PC-3 (cell line): ENCODE data around the gene ZFX. TPM values are rescaled to one million over a fixed set of nuclear protein-coding genes. Genes with fewer than 3 reads are reported as not detected.

Experiments used
- ATAC-seq: fragments of 200-7000 bp; cut with Tn5 transposase; 2 replicates; pipeline ENCODE4 v1.9.1; 2020; ENCODE audit warnings: mild to moderate bottlenecking, moderate library complexity
- BruUV-seq: library from RNA; stranded (reverse); fragments of 400-500 nt; replicated peaks from 2 replicates; lab custom pipeline; 2021; lab: Mats Ljungman, UMichigan
- CTCF ChIA-PET: fragments of 300-600 bp; sonication (Branson Sonifier 250); formaldehyde crosslinking; loops from one replicate; lab custom pipeline; 2022; ENCODE audit warnings: antibody characterized with exemption; lab: Charles Lee
- POLR2A ChIA-PET: fragments of 300-600 bp; sonication (Branson Sonifier 250); formaldehyde crosslinking; loops from one replicate; lab custom pipeline; 2022; ENCODE audit warnings: antibody characterized with exemption; ENCODE audit not compliant: unreplicated experiment; lab: Charles Lee
- DNase-seq: peaks from one replicate; pipeline ENCODE4 v3.0.0-alpha.2; 2015
- H2AFZ ChIP-seq: fragments of 300-600 bp; sonication (generic); 2 replicates; pipeline ENCODE4 v1.6.0; 2016; ENCODE audit warnings: antibody characterized with exemption, low read length
- H3F3A ChIP-seq: fragments of 300-600 bp; sonication (generic); one replicate; pipeline ENCODE4 v1.6.0; 2017; ENCODE audit warnings: antibody characterized with exemption, low read length, control low read depth, mild to moderate bottlenecking; ENCODE audit not compliant: unreplicated experiment
- H3K27ac ChIP-seq: fragments of 300-600 bp; sonication (generic); 2 replicates; pipeline ENCODE4 v1.5.1; 2016; ENCODE audit warnings: mild to moderate bottlenecking, low read length
- H3K27me3 ChIP-seq: fragments of 300-600 bp; sonication (generic); 2 replicates; pipeline ENCODE4 v1.6.1; 2016; ENCODE audit warnings: low read length, mixed read lengths
- H3K36me3 ChIP-seq: fragments of 300-600 bp; sonication (generic); 2 replicates; pipeline ENCODE4 v1.6.1; 2016; ENCODE audit warnings: low read depth, mixed run types, low read length, mixed read lengths
- H3K4me1 ChIP-seq: fragments of 300-600 bp; sonication (generic); 2 replicates; pipeline ENCODE4 v1.5.1; 2016; ENCODE audit warnings: low read length; ENCODE audit not compliant: insufficient read depth
- H3K4me2 ChIP-seq: fragments of 300-600 bp; sonication (generic); 2 replicates; pipeline ENCODE4 v1.6.0; 2016; ENCODE audit warnings: low read length
- H3K4me3 ChIP-seq: fragments of 300-600 bp; sonication (generic); 2 replicates; pipeline ENCODE4 v1.5.1; 2016; ENCODE audit warnings: mild to moderate bottlenecking, low read length, mixed read lengths
- H3K79me2 ChIP-seq: fragments of 300-600 bp; sonication (generic); 2 replicates; pipeline ENCODE4 v1.6.1; 2017; ENCODE audit warnings: low read length, mixed read lengths
- H3K9ac ChIP-seq: fragments of 300-600 bp; sonication (generic); 2 replicates; pipeline ENCODE4 v1.6.0; 2016; ENCODE audit warnings: mild to moderate bottlenecking, low read length
- H3K9me2 ChIP-seq: fragments of 300-600 bp; sonication (generic); replicated peaks from 2 replicates; pipeline ENCODE4 v1.6.1; 2016; ENCODE audit warnings: mixed run types, low read length, mixed read lengths
- H3K9me3 ChIP-seq: fragments of 300-600 bp; sonication (generic); 2 replicates; pipeline ENCODE4 v1.6.1; 2016; ENCODE audit warnings: low read length, mixed read lengths
- H4K20me1 ChIP-seq: fragments of 300-600 bp; sonication (generic); 2 replicates; pipeline ENCODE4 v1.6.1; 2016; ENCODE audit warnings: low read length, mixed read lengths
- CTCF ChIP-seq: fragments of 300-600 bp; sonication (generic); conservative IDR thresholded peaks from 2 replicates; pipeline ENCODE4 v1.5.1; 2017; ENCODE audit warnings: antibody characterized with exemption, low read depth, mild to moderate bottlenecking, low read length
- EZH2 ChIP-seq: fragments of 300-600 bp; sonication (generic); IDR thresholded peaks from one replicate; pipeline ENCODE4 v1.6.1; 2017; ENCODE audit warnings: antibody characterized with exemption, mild to moderate bottlenecking, low read length; ENCODE audit not compliant: unreplicated experiment
- EZH2phosphoT487 ChIP-seq: fragments of 300-600 bp; sonication (generic); IDR thresholded peaks from 2 replicates; pipeline ENCODE4 v1.6.1; 2018; ENCODE audit warnings: mild to moderate bottlenecking, antibody characterized with exemption, low read length, borderline replicate concordance
- intact Hi-C: fragments of 100-400 bp; cut with micrococcal nuclease; formaldehyde crosslinking; loops from 2 replicates; pipeline ENCODE4 v1.9.0; 2023
- total RNA-seq: library from RNA; depleted of rRNA; stranded (reverse); fragments of >200 nt; gene quantifications from 2 replicates; pipeline ENCODE4 v1.2.3, GENCODE V29; 2014

The ZFX gene
- total RNA-seq, 1 experiment from 2014 or later: 21.0 TPM

GRCh38 chrX:24113181-24113580 lies 36.3 kb upstream of the ZFX start:
- CTCF ChIA-PET: no interaction called here
- intact Hi-C loops: no loop called here

GRCh38 chrX:24117258-24117657 lies 32.3 kb upstream of the ZFX start:
- no peaks in the 10 kb centered on the region for H3K27me3 ChIP-seq
- no peaks in the 10 kb centered on the region for H4K20me1 ChIP-seq
- peak overlapping the region; percentile 79 for H2AFZ ChIP-seq
- no peaks in the 10 kb centered on the region for H3K36me3 ChIP-seq
- intact Hi-C loops: no loop called here
- H3K9me3 ChIP-seq: no peaks in the 10 kb centered on the region
- TF ChIP-seq EZH2phosphoT487: no peak
- no peak for TF ChIP-seq CTCF
- H3K4me2 ChIP-seq: peak overlapping the region; percentile 74
- peaks cover 17% of the 10 kb centered on the region; the same call in 1 of the 2 replicates for H3K4me1 ChIP-seq
- DNase-seq (peak; percentile 62), ATAC-seq (peak; percentile 86)
- no peak overlapping the region for H3K9ac ChIP-seq
- BruUV-seq: no TSS peak
- POLR2A ChIA-PET: no interaction called here
- H3K79me2 ChIP-seq: no peaks in the 10 kb centered on the region
- no peak overlapping the region for H3K27ac ChIP-seq
- CTCF ChIA-PET: no interaction called here
- peak overlapping the region; percentile 19; the same call in 1 of the 2 replicates for H3K4me3 ChIP-seq
- H3F3A ChIP-seq: no peaks in the 10 kb centered on the region
- H3K9me2 ChIP-seq: no peaks in the 10 kb centered on the region

More at GRCh38 chrX:24113181-24113580, 36.3 kb upstream of the ZFX start:
- Histone ChIP-seq H3K27me3 (no peaks in the 10 kb centered on the region), H3K4me2 (no peak overlapping the region), H3K27ac (no peak overlapping the region), H4K20me1 (no peaks in the 10 kb centered on the region), H3K4me1 (peaks cover 11% of the 10 kb centered on the region; the same call in 1 of the 2 replicates), H3K9me2 (no peaks in the 10 kb centered on the region), H3K9ac (no peak overlapping the region), H3K36me3 (no peaks in the 10 kb centered on the region), H3K79me2 (no peaks in the 10 kb centered on the region), H3F3A (no peaks in the 10 kb centered on the region), H3K4me3 (no peak overlapping the region), H2AFZ (no peak overlapping the region), H3K9me3 (no peaks in the 10 kb centered on the region)
- no TSS peak for BruUV-seq
- TF ChIP-seq CTCF: no peak
- no peak for TF ChIP-seq EZH2
- no peak for TF ChIP-seq EZH2phosphoT487
- peak; percentile 43 for ATAC-seq
- POLR2A ChIA-PET: interaction anchor here (0.6 kb wide), 1 partner anchor 32 kb away, joined by 5 read pairs; no protein-coding TSS in a partner anchor
- DNase-seq: peak; percentile 12

- no peaks in the 10 kb centered on the region for H3K79me2 ChIP-seq
- no peaks in the 10 kb centered on the region for H3K27me3 ChIP-seq
- H2AFZ ChIP-seq: no peak overlapping the region
- peaks cover 6% of the 10 kb centered on the region; the same call in 1 of the 2 replicates for H3K4me1 ChIP-seq
- ChIA-PET POLR2A (no interaction called here), CTCF (interaction anchor here (0.7 kb wide), 1 partner anchor 428 kb away, joined by 3 read pairs; no protein-coding TSS in a partner anchor)
- no peak overlapping the region for H3K4me2 ChIP-seq
- no peaks in the 10 kb centered on the region for H4K20me1 ChIP-seq
- ATAC-seq (no peak; the same call in 1 of the 2 replicates), DNase-seq (no peak)
- no peak overlapping the region for H3K9ac ChIP-seq
- no peak overlapping the region for H3K27ac ChIP-seq
- H3K36me3 ChIP-seq: no peaks in the 10 kb centered on the region
- intact Hi-C loops: no loop called here
- no TSS peak for BruUV-seq
- TF ChIP-seq EZH2 (no peak), CTCF (no peak), EZH2phosphoT487 (no peak)
- H3K9me2 ChIP-seq: no peaks in the 10 kb centered on the region
- H3F3A ChIP-seq: no peaks in the 10 kb centered on the region
- no peak overlapping the region for H3K4me3 ChIP-seq
- no peaks in the 10 kb centered on the region for H3K9me3 ChIP-seq
Measured at GRCh38 chrX:24124244-24124799, 25.2 kb upstream of the ZFX start.
